Neural cell (in vitro differentiated cells): Measurements from ENCODE around the gene ANXA2. TPM values are rescaled to one million over a fixed set of nuclear protein-coding genes. Genes with fewer than 3 reads are reported as not detected.

Experiments
- H2AFZ ChIP-seq: fragments of 200-600, 300-800 bp; sonication (generic), shearing (Covaris generic); 2 replicates; pipeline ENCODE4 v1.6.0; 2014; ENCODE audit warnings: low read depth, mild to moderate bottlenecking, antibody characterized with exemption, low read length, moderate library complexity
- H3F3A ChIP-seq: fragments of 200-600 bp; shearing (Covaris generic); 2 replicates; pipeline ENCODE4 v1.6.1; 2016; ENCODE audit warnings: mild to moderate bottlenecking, moderate library complexity, mixed read lengths, antibody characterized with exemption, low read length; ENCODE audit not compliant: insufficient read depth, poor library complexity, severe bottlenecking
- H3K27ac ChIP-seq: fragments of 200-600, 300-800 bp; sonication (generic), shearing (Covaris generic); 2 replicates; pipeline ENCODE4 v1.5.1; 2014; ENCODE audit warnings: mild to moderate bottlenecking, low read length, moderate library complexity
- H3K27me3 ChIP-seq: fragments of 300-800, 200-600 bp; sonication (generic), shearing (Covaris generic); 2 replicates; pipeline ENCODE4 v1.6.0; 2014; ENCODE audit warnings: mild to moderate bottlenecking, low read depth, low read length, moderate library complexity; ENCODE audit not compliant: insufficient read depth
- H3K36me3 ChIP-seq: fragments of 300-800, 200-600 bp; sonication (generic), shearing (Covaris generic); 2 replicates; pipeline ENCODE4 v1.5.1; 2014; ENCODE audit warnings: mild to moderate bottlenecking, antibody characterized with exemption, low read length, moderate library complexity; ENCODE audit not compliant: insufficient read depth
- H3K4me2 ChIP-seq: fragments of 300-800, 200-600 bp; sonication (generic), shearing (Covaris generic); 2 replicates; pipeline ENCODE4 v1.6.0; 2014; ENCODE audit warnings: mild to moderate bottlenecking, low read length
- H3K4me3 ChIP-seq: fragments of 300-800, 200-600 bp; sonication (generic), shearing (Covaris generic); 2 replicates; pipeline ENCODE4 v1.5.1; 2014; ENCODE audit warnings: mild to moderate bottlenecking, low read length, moderate library complexity
- H3K79me2 ChIP-seq: fragments of 200-600 bp; shearing (Covaris generic); replicated peaks from 2 replicates; pipeline ENCODE4 v1.6.0; 2014; ENCODE audit warnings: mild to moderate bottlenecking, low read length, moderate library complexity; ENCODE audit not compliant: insufficient read depth
- H3K9ac ChIP-seq: fragments of 300-800, 200-600 bp; sonication (generic), shearing (Covaris generic); 2 replicates; pipeline ENCODE4 v1.6.1; 2016; ENCODE audit warnings: mild to moderate bottlenecking, low read length, mixed read lengths
- H3K9me2 ChIP-seq: fragments of 200-600 bp; shearing (Covaris generic); 2 replicates; pipeline ENCODE4 v1.6.1; 2016; ENCODE audit warnings: mild to moderate bottlenecking, low read length, mixed read lengths; ENCODE audit not compliant: insufficient read depth
- H3K9me3 ChIP-seq: fragments of 200-600, 300-800 bp; sonication (generic), shearing (Covaris generic); 2 replicates; pipeline ENCODE4 v1.6.1; 2016; ENCODE audit warnings: mild to moderate bottlenecking, mixed run types, low read length, moderate library complexity, mixed read lengths
- H4K20me1 ChIP-seq: fragments of 200-600 bp; shearing (Covaris generic); 2 replicates; pipeline ENCODE4 v1.6.1; 2016; ENCODE audit warnings: mild to moderate bottlenecking, mixed run types; ENCODE audit not compliant: insufficient read depth
- CTCF ChIP-seq: fragments of 450-650 bp; IDR thresholded peaks from 2 replicates; pipeline ENCODE4 v1.5.1; 2014; ENCODE audit warnings: antibody characterized with exemption, mild to moderate bottlenecking, moderate library complexity; ENCODE audit not compliant: poor library complexity, severe bottlenecking
- EP300 ChIP-seq: fragments of 450-650 bp; conservative IDR thresholded peaks from 2 replicates; pipeline ENCODE4 v1.6.1; 2014; ENCODE audit warnings: antibody characterized with exemption, mild to moderate bottlenecking, moderate library complexity; ENCODE audit not compliant: poor library complexity, severe bottlenecking
- EZH2 ChIP-seq: fragments of 200-600, 300-800 bp; shearing (Covaris generic), sonication (generic); IDR thresholded peaks from 2 replicates; pipeline ENCODE4 v1.6.1; 2014; ENCODE audit warnings: antibody characterized with exemption, low read length, borderline replicate concordance, mild to moderate bottlenecking; ENCODE audit not compliant: insufficient read depth, poor library complexity, severe bottlenecking
- MXI1 ChIP-seq: fragments of 450-650 bp; conservative IDR thresholded peaks from 2 replicates; pipeline ENCODE4 v1.6.1; 2014; ENCODE audit warnings: antibody characterized with exemption, mild to moderate bottlenecking; ENCODE audit not compliant: poor library complexity, severe bottlenecking
- POLR2AphosphoS5 ChIP-seq: IDR thresholded peaks from 2 replicates; pipeline ENCODE4 v1.6.1; 2012
- RAD21 ChIP-seq: fragments of 450-650 bp; conservative IDR thresholded peaks from 2 replicates; pipeline ENCODE4 v1.6.1; 2014; ENCODE audit warnings: antibody characterized with exemption, mild to moderate bottlenecking, moderate library complexity
- REST ChIP-seq: IDR thresholded peaks from 2 replicates; pipeline ENCODE4 v1.6.1; 2012; ENCODE audit warnings: borderline replicate concordance
- SMC3 ChIP-seq: fragments of 450-650 bp; conservative IDR thresholded peaks from 2 replicates; pipeline ENCODE4 v1.6.1; 2014; ENCODE audit warnings: antibody characterized with exemption, mild to moderate bottlenecking, moderate library complexity; ENCODE audit not compliant: poor library complexity
- TAF1 ChIP-seq: IDR thresholded peaks from 2 replicates; pipeline ENCODE4 v1.6.1; 2012; ENCODE audit warnings: low read depth
- polyA plus RNA-seq: library from polyadenylated mRNA; depleted of rRNA; stranded (reverse); fragments of >200 nt; gene quantifications from 2 replicates; pipeline ENCODE4 v1.2.3, GENCODE V29; 2014

ANXA2 gene
- polyA plus RNA-seq, 1 donor from 2014 or later, result 6.2 TPM

- H3K27me3 ChIP-seq, result peaks cover 8% of the 10 kb centered on the region
- H3K27ac ChIP-seq, result no peak overlapping the region
- H3K4me3 ChIP-seq, result no peak overlapping the region
- no peak overlapping the region for H3K9ac ChIP-seq
- no peaks in the 10 kb centered on the region for H3K36me3 ChIP-seq
- H3K9me3 ChIP-seq, result no peaks in the 10 kb centered on the region
- no peaks in the 10 kb centered on the region for H3F3A ChIP-seq
- TF ChIP-seq SMC3, result no peak
- no peak for TF ChIP-seq EZH2
- TF ChIP-seq CTCF, result no peak
- no peak for TF ChIP-seq RAD21
- TF ChIP-seq REST, result no peak
- no peak for TF ChIP-seq POLR2AphosphoS5
- no peak for TF ChIP-seq TAF1
- TF ChIP-seq MXI1, result no peak
- TF ChIP-seq EP300, result no peak
- no peak overlapping the region for H2AFZ ChIP-seq
- no peaks in the 10 kb centered on the region for H3K9me2 ChIP-seq
- H3K79me2 ChIP-seq, result no peaks in the 10 kb centered on the region
- no peaks in the 10 kb centered on the region for H4K20me1 ChIP-seq
- no peak overlapping the region for H3K4me2 ChIP-seq
These were observed 77.4 kb downstream of the ANXA2 start for GRCh38 chr15:60320365-60320764.

GRCh38 chr15:60318216-60318867 lies 79.4 kb downstream of the ANXA2 start:
- no peaks in the 10 kb centered on the region for H3K9me2 ChIP-seq
- peaks cover 14% of the 10 kb centered on the region for H3K27me3 ChIP-seq
- TF ChIP-seq RAD21, result no peak
- no peak for TF ChIP-seq EP300
- no peak for TF ChIP-seq SMC3
- H3F3A ChIP-seq, result no peaks in the 10 kb centered on the region
- H4K20me1 ChIP-seq, result no peaks in the 10 kb centered on the region
- H3K27ac ChIP-seq, result no peak overlapping the region
- no peak overlapping the region for H3K9ac ChIP-seq
- H3K4me2 ChIP-seq, result no peak overlapping the region
- H2AFZ ChIP-seq, result no peak overlapping the region
- no peaks in the 10 kb centered on the region for H3K79me2 ChIP-seq
- no peak overlapping the region for H3K4me3 ChIP-seq
- no peaks in the 10 kb centered on the region for H3K36me3 ChIP-seq
- H3K9me3 ChIP-seq, result no peaks in the 10 kb centered on the region
